Left ventricle myocardium inferior (tissue), 1 donor: ENCODE data around the gene PLAC1. TPM values are rescaled to one million over a fixed set of nuclear protein-coding genes. Genes with fewer than 3 reads are reported as not detected.

Experiments
- DNase-seq: peaks from one replicate; pipeline ENCODE4 v3.0.0-alpha.2; 2020
- H3K27ac ChIP-seq: fragments of 200-600 bp; replicated peaks from 2 replicates; pipeline ENCODE4 v1.8.0; 2021
- H3K27me3 ChIP-seq: fragments of 200-600 bp; 2 replicates; pipeline ENCODE4 v1.8.0; 2021; ENCODE audit warnings: low read depth
- H3K36me3 ChIP-seq: fragments of 200-600 bp; 2 replicates; pipeline ENCODE4 v1.8.0; 2021
- H3K4me1 ChIP-seq: fragments of 200-600 bp; 2 replicates; pipeline ENCODE4 v1.8.0; 2021
- H3K4me3 ChIP-seq: fragments of 200-600 bp; 2 replicates; pipeline ENCODE4 v1.8.0; 2021; ENCODE audit warnings: mild to moderate bottlenecking, moderate library complexity
- H3K9me3 ChIP-seq: fragments of 200-600 bp; replicated peaks from 2 replicates; pipeline ENCODE4 v1.8.0; 2021
- intact Hi-C: fragments of 100-400 bp; cut with micrococcal nuclease; formaldehyde crosslinking; loops from one replicate; pipeline ENCODE4 v1.11.0; 2022
- total RNA-seq: library from RNA; stranded (reverse); fragmentation: NEBNext Ultra II Directional; extraction: Animal tissue kit (Norgen Biotek cat#: 25700); gene quantifications from one replicate; pipeline ENCODE4 v1.2.1, GENCODE V29; 2021
- TF ChIP-seq, protein P1 (sequence below): fragments of 200-600 bp; IDR thresholded peaks from 2 replicates; pipeline ENCODE4 v1.8.0; 2021; ENCODE audit warnings: antibody characterized with exemption, mild to moderate bottlenecking, borderline replicate concordance
- donor health status: DM: no; HTN: yes; CAD: no; lungs with severe emphysema.

The PLAC1 gene
- total RNA-seq, 1 donor from 2014 or later, result not detected

- H3K4me1 ChIP-seq, result peaks cover 14% of the 10 kb centered on the region
- no peaks in the 10 kb centered on the region for H3K27me3 ChIP-seq
- intact Hi-C loops, result no loop called here
- no peak for DNase-seq
- TF ChIP-seq, protein P1, sequence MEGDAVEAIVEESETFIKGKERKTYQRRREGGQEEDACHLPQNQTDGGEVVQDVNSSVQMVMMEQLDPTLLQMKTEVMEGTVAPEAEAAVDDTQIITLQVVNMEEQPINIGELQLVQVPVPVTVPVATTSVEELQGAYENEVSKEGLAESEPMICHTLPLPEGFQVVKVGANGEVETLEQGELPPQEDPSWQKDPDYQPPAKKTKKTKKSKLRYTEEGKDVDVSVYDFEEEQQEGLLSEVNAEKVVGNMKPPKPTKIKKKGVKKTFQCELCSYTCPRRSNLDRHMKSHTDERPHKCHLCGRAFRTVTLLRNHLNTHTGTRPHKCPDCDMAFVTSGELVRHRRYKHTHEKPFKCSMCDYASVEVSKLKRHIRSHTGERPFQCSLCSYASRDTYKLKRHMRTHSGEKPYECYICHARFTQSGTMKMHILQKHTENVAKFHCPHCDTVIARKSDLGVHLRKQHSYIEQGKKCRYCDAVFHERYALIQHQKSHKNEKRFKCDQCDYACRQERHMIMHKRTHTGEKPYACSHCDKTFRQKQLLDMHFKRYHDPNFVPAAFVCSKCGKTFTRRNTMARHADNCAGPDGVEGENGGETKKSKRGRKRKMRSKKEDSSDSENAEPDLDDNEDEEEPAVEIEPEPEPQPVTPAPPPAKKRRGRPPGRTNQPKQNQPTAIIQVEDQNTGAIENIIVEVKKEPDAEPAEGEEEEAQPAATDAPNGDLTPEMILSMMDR, result no peak
- peaks cover 5% of the 10 kb centered on the region for H3K9me3 ChIP-seq
- no peak overlapping the region for H3K27ac ChIP-seq
- H3K36me3 ChIP-seq, result no peaks in the 10 kb centered on the region
- no peak overlapping the region for H3K4me3 ChIP-seq
Observed at GRCh38 chrX:134602410-134602809, 55.9 kb downstream of the PLAC1 start.

DNA sequence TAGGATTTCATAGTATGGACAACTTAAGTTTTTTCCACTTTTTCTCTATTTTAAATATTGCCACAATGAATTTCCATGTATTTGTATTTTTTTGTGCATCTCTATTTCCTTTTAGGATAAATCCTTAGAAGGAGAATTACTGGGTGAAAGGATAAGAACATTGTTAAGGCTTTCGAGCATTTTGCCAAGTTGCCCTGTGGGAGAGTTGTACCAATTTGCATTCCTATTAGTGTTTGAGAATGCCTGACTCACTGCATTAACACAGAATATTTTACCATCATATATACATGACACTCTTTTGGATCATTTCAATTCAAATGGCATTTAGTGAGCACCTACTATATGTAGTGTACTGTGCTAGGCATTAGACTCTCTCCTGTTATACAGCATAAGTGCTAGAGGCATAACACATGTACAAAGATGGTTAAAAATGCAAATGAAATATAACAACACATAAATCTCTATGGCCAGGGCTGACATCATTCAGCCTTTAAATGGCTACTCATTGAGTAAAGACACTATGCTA lies 57.0 kb downstream of the PLAC1 start:
- H3K4me1 ChIP-seq, result peaks cover 14% of the 10 kb centered on the region
- TF ChIP-seq, protein P1, result no peak
- no peaks in the 10 kb centered on the region for H3K27me3 ChIP-seq
- no peak overlapping the region for H3K27ac ChIP-seq
- peaks cover 5% of the 10 kb centered on the region for H3K9me3 ChIP-seq
- no peaks in the 10 kb centered on the region for H3K36me3 ChIP-seq
- intact Hi-C loops, result no loop called here
- no peak for DNase-seq
- no peak overlapping the region for H3K4me3 ChIP-seq

- Histone ChIP-seq H3K27me3 (no peaks in the 10 kb centered on the region), H3K36me3 (no peaks in the 10 kb centered on the region), H3K9me3 (peaks cover 5% of the 10 kb centered on the region), H3K4me3 (no peak overlapping the region), H3K27ac (no peak overlapping the region), H3K4me1 (peaks cover 14% of the 10 kb centered on the region)
- TF ChIP-seq, protein P1, result no peak
- no peak for DNase-seq
- intact Hi-C loops, result no loop called here
Observed at GRCh38 chrX:134600714-134601113, 57.6 kb downstream of the PLAC1 start.

GRCh38 chrX:134599184-134599914 lies 58.9 kb downstream of the PLAC1 start:
- no peak for DNase-seq
- intact Hi-C loops, result loop anchor here (10.0 kb wide), 1 partner anchor 65 kb away; no protein-coding TSS in a partner anchor
- Histone ChIP-seq H3K9me3 (peaks cover 5% of the 10 kb centered on the region), H3K4me3 (no peak overlapping the region), H3K4me1 (peaks cover 8% of the 10 kb centered on the region), H3K36me3 (no peaks in the 10 kb centered on the region), H3K27me3 (no peaks in the 10 kb centered on the region), H3K27ac (no peak overlapping the region)
- TF ChIP-seq, protein P1, result no peak

DNA sequence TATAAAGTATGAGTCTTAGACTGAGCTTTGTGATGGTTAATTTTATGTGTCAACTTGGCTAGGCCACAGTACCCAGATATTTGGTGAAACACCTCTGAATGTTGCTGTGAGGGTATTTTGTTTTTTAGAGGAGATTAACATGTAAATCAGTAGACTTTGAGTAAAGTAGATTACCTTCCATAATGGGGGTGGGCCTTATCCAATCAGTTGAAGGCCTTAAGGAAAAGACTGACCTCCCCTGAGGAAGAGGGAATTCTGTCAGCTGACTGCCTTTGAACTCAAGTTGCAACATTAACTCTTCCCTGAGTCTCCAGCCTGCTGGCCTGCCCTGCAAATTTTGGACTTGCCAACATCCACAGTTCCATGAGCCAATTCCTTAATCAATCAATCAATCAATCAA lies 66.0 kb downstream of the PLAC1 start:
- no peak overlapping the region for H3K27ac ChIP-seq
- H3K36me3 ChIP-seq, result no peaks in the 10 kb centered on the region
- TF ChIP-seq, protein P1, result no peak

More for the DNA sequence above, 66.0 kb downstream of the PLAC1 start:
- Histone ChIP-seq H3K4me3 (no peak overlapping the region), H3K4me1 (no peaks in the 10 kb centered on the region), H3K27me3 (no peaks in the 10 kb centered on the region), H3K9me3 (no peaks in the 10 kb centered on the region)
- intact Hi-C loops, result loop anchor here (10.0 kb wide), 1 partner anchor 58 kb away; no protein-coding TSS in a partner anchor
- no peak for DNase-seq
